Measurements from ENCODE around the gene CPNE9. TPM values are rescaled to one million over a fixed set of nuclear protein-coding genes. Genes with fewer than 3 reads are reported as not detected.

Gene CPNE9
- total and polyA plus RNA-seq, 2 donors from 2014 or later: 0.16 to 0.19 TPM

GRCh38 chr3:9716801-9717555, 13.3 kb downstream of the CPNE9 start:
- H3K27ac ChIP-seq (ENCODE audit: low read depth in 2 of 2, low read length in 2 of 2): no peak overlapping the region
- no peak for FAIRE-seq
- intact Hi-C loops (cut with DNase I): no loop called here

GRCh38 chr3:9717563-9717962, 13.9 kb downstream of the CPNE9 start:
- Histone ChIP-seq H3K4me1 (ENCODE audit: control insufficient read depth in 2 of 3, insufficient read depth in 2 of 3, low read depth in 1 of 3, low read length in 3 of 3) (no peaks in the 10 kb centered on the region), H3K36me3 (ENCODE audit: control insufficient read depth in 2 of 3, insufficient read depth in 3 of 3, low read length in 3 of 3) (no peaks in the 10 kb centered on the region), H3K9me3 (ENCODE audit: control insufficient read depth in 2 of 3, insufficient read depth in 1 of 3, low read length in 3 of 3) (no peaks in the 10 kb centered on the region), H3K27ac (ENCODE audit: low read depth in 2 of 2, low read length in 2 of 2) (no peak overlapping the region), H3K9ac (ENCODE audit: low read length in 3 of 3) (no peak overlapping the region), H3K4me3 (ENCODE audit: low read length in 3 of 3) (no peak overlapping the region), H3K27me3 (ENCODE audit: control insufficient read depth, insufficient read depth, low read length) (no peaks in the 10 kb centered on the region)
- no peak for TF ChIP-seq CTCF (IDR thresholded peaks at IDR 0.05; ENCODE audit: borderline replicate concordance, extremely low read depth, insufficient read depth)
- intact Hi-C loops (cut with DNase I): no loop called here
- DNase-seq (no peak), FAIRE-seq (no peak)

More at GRCh38 chr3:9716801-9717555, 13.3 kb downstream of the CPNE9 start:
- no peaks in the 10 kb centered on the region for H3K27me3 ChIP-seq (ENCODE audit: control insufficient read depth, insufficient read depth, low read length)
- H3K4me1 ChIP-seq (ENCODE audit: control insufficient read depth in 2 of 3, insufficient read depth in 2 of 3, low read depth in 1 of 3, low read length in 3 of 3): no peaks in the 10 kb centered on the region
- H3K36me3 ChIP-seq (ENCODE audit: control insufficient read depth in 2 of 3, insufficient read depth in 3 of 3, low read length in 3 of 3): no peaks in the 10 kb centered on the region
- H3K4me3 ChIP-seq (ENCODE audit: low read length in 3 of 3): no peak overlapping the region
- H3K9ac ChIP-seq (ENCODE audit: low read length in 3 of 3): no peak overlapping the region
- DNase-seq: no peak
- no peaks in the 10 kb centered on the region for H3K9me3 ChIP-seq (ENCODE audit: control insufficient read depth in 2 of 3, insufficient read depth in 1 of 3, low read length in 3 of 3)
- no peak for TF ChIP-seq CTCF (IDR thresholded peaks at IDR 0.05; ENCODE audit: borderline replicate concordance, extremely low read depth, insufficient read depth)

- Histone ChIP-seq H3K36me3 (ENCODE audit: control insufficient read depth in 2 of 3, insufficient read depth in 3 of 3, low read length in 3 of 3) (no peaks in the 10 kb centered on the region), H3K27me3 (ENCODE audit: control insufficient read depth, insufficient read depth, low read length) (no peaks in the 10 kb centered on the region), H3K9ac (ENCODE audit: low read length in 3 of 3) (no peak overlapping the region), H3K9me3 (ENCODE audit: control insufficient read depth in 2 of 3, insufficient read depth in 1 of 3, low read length in 3 of 3) (no peaks in the 10 kb centered on the region), H3K4me1 (ENCODE audit: control insufficient read depth in 2 of 3, insufficient read depth in 2 of 3, low read depth in 1 of 3, low read length in 3 of 3) (no peaks in the 10 kb centered on the region), H3K27ac (ENCODE audit: low read depth in 2 of 2, low read length in 2 of 2) (no peak overlapping the region), H3K4me3 (ENCODE audit: low read length in 3 of 3) (no peak overlapping the region)
- intact Hi-C loops (cut with DNase I): no loop called here
- DNase-seq (no peak), FAIRE-seq (no peak)
- no peak for TF ChIP-seq CTCF (IDR thresholded peaks at IDR 0.05; ENCODE audit: borderline replicate concordance, extremely low read depth, insufficient read depth)
Measured at GRCh38 chr3:9718118-9718517, 14.5 kb downstream of the CPNE9 start.
